WTC11 (cell line): ENCODE results near the gene MACROD2. TPM values are rescaled to one million over a fixed set of nuclear protein-coding genes. Genes with fewer than 3 reads are reported as not detected.

Source experiments
- ATAC-seq: fragments of 200-7000 bp; cut with Tn5 transposase; 2 replicates; pipeline ENCODE4 v1.10.0; 2021; ENCODE audit warnings: mild to moderate bottlenecking, moderate library complexity
- CTCF ChIA-PET: fragments of 300-600 bp; sonication (Branson Sonifier 250); formaldehyde crosslinking; loops from one replicate; lab custom pipeline; 2021; ENCODE audit warnings: antibody characterized with exemption; lab: Charles Lee
- POLR2A ChIA-PET: fragments of 350-600 bp; sonication (Branson Sonifier 250); formaldehyde crosslinking; loops from one replicate; lab custom pipeline; 2021; ENCODE audit warnings: antibody characterized with exemption; lab: Charles Lee
- DNase-seq: peaks from one replicate; pipeline ENCODE4 v3.0.0; 2021; ENCODE audit warnings: low spot score
- H3K27ac Mint-ChIP-seq: 2 replicates; pipeline ENCODE4 v1.8.0; 2021; ENCODE audit warnings: mixed read lengths
- H3K27me3 Mint-ChIP-seq: 2 replicates; pipeline ENCODE4 v1.8.0; 2021; ENCODE audit warnings: low read depth, mild to moderate bottlenecking, moderate library complexity, mixed read lengths
- H3K36me3 Mint-ChIP-seq: 2 replicates; pipeline ENCODE4 v1.8.0; 2021; ENCODE audit warnings: mixed read lengths
- H3K4me1 Mint-ChIP-seq: 2 replicates; pipeline ENCODE4 v1.8.0; 2022; ENCODE audit warnings: mixed read lengths
- H3K4me3 Mint-ChIP-seq: 2 replicates; pipeline ENCODE4 v1.8.0; 2021; ENCODE audit warnings: mild to moderate bottlenecking, moderate library complexity, mixed read lengths
- H3K9me3 Mint-ChIP-seq: 2 replicates; pipeline ENCODE4 v1.8.0; 2021; ENCODE audit warnings: mixed read lengths
- ARID4B ChIP-seq: sonication (generic); formaldehyde crosslinking; IDR thresholded peaks from 2 replicates; pipeline ENCODE4 v1.8.0; 2023; ENCODE audit warnings: missing genetic modification reagents, mild to moderate bottlenecking, borderline replicate concordance
- CREM ChIP-seq: sonication (generic); formaldehyde crosslinking; IDR thresholded peaks from 2 replicates; pipeline ENCODE4 v1.8.1; 2022; ENCODE audit warnings: mild to moderate bottlenecking, missing genetic modification reagents, moderate library complexity
- CTCF ChIP-seq: fragments of 200-600 bp; IDR thresholded peaks from 2 replicates; pipeline ENCODE4 v1.8.0; 2022; ENCODE audit warnings: antibody characterized with exemption
- E2F1 ChIP-seq: sonication (generic); formaldehyde crosslinking; IDR thresholded peaks from 2 replicates; pipeline ENCODE4 v1.8.0; 2022; ENCODE audit warnings: mild to moderate bottlenecking, missing genetic modification reagents
- GRHL2 ChIP-seq: fragments of 250-450 bp; sonication (Bioruptor Pico); IDR thresholded peaks from 2 replicates; pipeline ENCODE4 v1.8.0; 2022; ENCODE audit warnings: mild to moderate bottlenecking, moderate library complexity; ENCODE audit not compliant: insufficient replicate concordance, severe bottlenecking
- JAZF1 ChIP-seq: fragments of 250-450 bp; sonication (Bioruptor Pico); IDR thresholded peaks from 2 replicates; pipeline ENCODE4 v1.9.0; 2021; ENCODE audit warnings: moderate library complexity, mild to moderate bottlenecking, inconsistent platforms
- MLX ChIP-seq: sonication (generic); formaldehyde crosslinking; IDR thresholded peaks from 2 replicates; pipeline ENCODE4 v1.8.1; 2023; ENCODE audit warnings: mild to moderate bottlenecking, missing genetic modification reagents, moderate library complexity
- MXD4 ChIP-seq: fragments of 250-450 bp; sonication (Bioruptor Pico); IDR thresholded peaks from 2 replicates; pipeline ENCODE4 v1.8.0; 2021; ENCODE audit warnings: mild to moderate bottlenecking, moderate library complexity, borderline replicate concordance
- NR1H2 ChIP-seq: sonication (generic); formaldehyde crosslinking; IDR thresholded peaks from 2 replicates; pipeline ENCODE4 v1.9.0; 2021; ENCODE audit warnings: mild to moderate bottlenecking, moderate library complexity, missing genetic modification reagents
- NR2C2 ChIP-seq: sonication (generic); formaldehyde crosslinking; IDR thresholded peaks from 2 replicates; pipeline ENCODE4 v1.8.0; 2022; ENCODE audit warnings: mild to moderate bottlenecking, missing genetic modification reagents
- OVOL2 ChIP-seq: fragments of 250-450 bp; sonication (Bioruptor Pico); IDR thresholded peaks from 2 replicates; pipeline ENCODE4 v1.9.0; 2021; ENCODE audit warnings: mild to moderate bottlenecking, borderline replicate concordance
- SOX15 ChIP-seq: fragments of 250-450 bp; sonication (Bioruptor Pico); IDR thresholded peaks from 2 replicates; pipeline ENCODE4 v1.9.0; 2021; ENCODE audit warnings: mild to moderate bottlenecking
- TCF7 ChIP-seq: sonication (generic); formaldehyde crosslinking; IDR thresholded peaks from 2 replicates; pipeline ENCODE4 v1.8.0; 2022; ENCODE audit warnings: mild to moderate bottlenecking, low read depth, missing genetic modification reagents, moderate library complexity
- TEAD4 ChIP-seq: sonication (generic); formaldehyde crosslinking; IDR thresholded peaks from 2 replicates; pipeline ENCODE4 v1.8.0; 2022; ENCODE audit warnings: mild to moderate bottlenecking, missing genetic modification reagents
- ZBTB43 ChIP-seq: sonication (generic); formaldehyde crosslinking; IDR thresholded peaks from 2 replicates; pipeline ENCODE4 v1.8.1; 2023; ENCODE audit warnings: mild to moderate bottlenecking, missing genetic modification reagents
- ZNF138 ChIP-seq: sonication (generic); formaldehyde crosslinking; conservative IDR thresholded peaks from 2 replicates; pipeline ENCODE4 v1.8.1; 2022; ENCODE audit warnings: mild to moderate bottlenecking, moderate library complexity, missing genetic modification reagents
- ZNF416 ChIP-seq: fragments of 250-450 bp; sonication (Bioruptor Pico); IDR thresholded peaks from 2 replicates; pipeline ENCODE4 v1.9.0; 2021; ENCODE audit warnings: mild to moderate bottlenecking, inconsistent platforms
- ZNF671 ChIP-seq: fragments of 250-450 bp; sonication (Bioruptor Pico); IDR thresholded peaks from 2 replicates; pipeline ENCODE4 v1.8.0; 2021; ENCODE audit warnings: mild to moderate bottlenecking
- ZSCAN18 ChIP-seq: fragments of 250-450 bp; sonication (Bioruptor Pico); IDR thresholded peaks from 2 replicates; pipeline ENCODE4 v2.1.2; 2022; ENCODE audit warnings: mild to moderate bottlenecking, moderate library complexity
- total RNA-seq: library from RNA; stranded (reverse); gene quantifications from 3 replicates; pipeline ENCODE4 v1.2.3, GENCODE V29; 2021

Gene MACROD2
- total RNA-seq, 1 experiment from 2014 or later = 4.1 TPM

- peak overlapping the region; percentile 94 for H3K27ac Mint-ChIP-seq
- H3K36me3 Mint-ChIP-seq = no peaks in the 10 kb centered on the region
- ATAC-seq (peak; percentile 64), DNase-seq (peak; percentile 16)
- H3K4me3 Mint-ChIP-seq = no peak overlapping the region
- ChIA-PET CTCF (no interaction called here), POLR2A (no interaction called here)
- no peaks in the 10 kb centered on the region for H3K27me3 Mint-ChIP-seq
- H3K4me1 Mint-ChIP-seq = peaks cover 12% of the 10 kb centered on the region
- TF ChIP-seq TEAD4 (no peak), MXD4 (no peak), ZBTB43 (CRISPR knock-in tag) (no peak)
- no peaks in the 10 kb centered on the region for H3K9me3 Mint-ChIP-seq
Observed at GRCh38 chr20:14451458-14451857, 456.1 kb downstream of the MACROD2 start.

- ChIA-PET CTCF (no interaction called here), POLR2A (no interaction called here)
- ATAC-seq (no peak), DNase-seq (no peak)
- Mint-ChIP-seq H3K4me1 (peaks cover 10% of the 10 kb centered on the region), H3K36me3 (no peaks in the 10 kb centered on the region), H3K27ac (no peak overlapping the region), H3K4me3 (no peak overlapping the region), H3K27me3 (no peaks in the 10 kb centered on the region), H3K9me3 (peaks cover 5% of the 10 kb centered on the region; the same call in 1 of the 2 replicates)
- TF ChIP-seq TCF7 (CRISPR knock-in tag) = no peak
- no peak for TF ChIP-seq NR2C2
Observed at GRCh38 chr20:14453259-14453658, 457.9 kb downstream of the MACROD2 start.

- peaks cover 10% of the 10 kb centered on the region for H3K4me1 Mint-ChIP-seq
- no peaks in the 10 kb centered on the region for H3K27me3 Mint-ChIP-seq
- ChIA-PET CTCF (no interaction called here), POLR2A (no interaction called here)
- ATAC-seq = no peak
- H3K9me3 Mint-ChIP-seq = peaks cover 5% of the 10 kb centered on the region; the same call in 1 of the 2 replicates
- DNase-seq = no peak
- H3K27ac Mint-ChIP-seq = no peak overlapping the region
- H3K36me3 Mint-ChIP-seq = no peaks in the 10 kb centered on the region
- TF ChIP-seq GRHL2 (CRISPR knock-in tag) (no peak), ARID4B (no peak), CTCF (no peak), ZBTB43 (CRISPR knock-in tag) (no peak), ZNF138 (CRISPR knock-in tag) (no peak), JAZF1 (CRISPR knock-in tag) (no peak), CREM (CRISPR knock-in tag) (no peak), MLX (CRISPR knock-in tag) (no peak), NR1H2 (CRISPR knock-in tag) (no peak), ZNF671 (CRISPR knock-in tag) (no peak), SOX15 (no peak), NR2C2 (no peak), ZNF416 (CRISPR knock-in tag) (no peak), E2F1 (CRISPR knock-in tag) (no peak), ZSCAN18 (CRISPR knock-in tag) (no peak), OVOL2 (CRISPR knock-in tag) (no peak)
- no peak overlapping the region for H3K4me3 Mint-ChIP-seq
Observed at GRCh38 chr20:14454296-14454695, 459.0 kb downstream of the MACROD2 start.
